GM12878 (cell line): Measurements from ENCODE around the gene NOC2L. TPM values are rescaled to one million over a fixed set of nuclear protein-coding genes. Genes with fewer than 3 reads are reported as not detected.

Experiments
- ATAC-seq: fragments of 200-7000 bp; cut with Tn5 transposase; 3 replicates; pipeline ENCODE4 v1.9.1; 2020; ENCODE audit warnings: mild to moderate bottlenecking, moderate library complexity
- BruUV-seq: library from RNA; stranded (reverse); fragments of 400-500 nt; replicated peaks from 2 replicates; lab custom pipeline; 2021; lab: Mats Ljungman, UMichigan
- CTCF ChIA-PET: fragments of 300-600 bp; sonication (Branson Sonifier 250); formaldehyde crosslinking; extraction: SDS; loops from one replicate; lab custom pipeline; 2021; ENCODE audit warnings: inconsistent platforms; lab: Yijun Ruan, JAX
- POLR2A ChIA-PET: fragments of 350-600 bp; formaldehyde crosslinking; extraction: SDS; loops from one replicate; lab custom pipeline; 2021; ENCODE audit warnings: inconsistent platforms; lab: Charles Lee
- RAD21 ChIA-PET: fragments of 300-600 bp; sonication (Branson Sonifier 250); formaldehyde crosslinking; loops from one replicate; lab custom pipeline; 2023; ENCODE audit warnings: antibody characterized with exemption; ENCODE audit not compliant: unreplicated experiment; lab: Charles Lee
- SMC1A ChIA-PET: fragments of 300-600 bp; sonication (Branson Sonifier 250); formaldehyde crosslinking; loops from one replicate; lab custom pipeline; 2023; ENCODE audit not compliant: unreplicated experiment, uncharacterized antibody; lab: Charles Lee
- DNase-seq: peaks from one replicate; pipeline ENCODE4 v3.0.0-alpha.2; 2011; ENCODE audit warnings: low read depth, low spot score
- FAIRE-seq: peaks from 3 replicates; lab custom pipeline; 2011; peaks lifted over from hg19 to GRCh38; lab: Jason Lieb, UNC
- H2AFZ ChIP-seq: 2 replicates; pipeline ENCODE4 v1.6.0; 2011; ENCODE audit warnings: low read depth, low read length, control low read depth; ENCODE audit not compliant: control insufficient read depth
- H3K27ac ChIP-seq: 2 replicates; pipeline ENCODE4 v1.5.1; 2011; ENCODE audit warnings: control low read depth; ENCODE audit not compliant: control insufficient read depth, insufficient read depth
- H3K27me3 ChIP-seq, 2 experiments: replicated peaks in 1 of 2; 2 replicates each; pipeline versions ENCODE4 v1.6.0 to v1.6.1; 2011; ENCODE audit warnings: low read length in 1 of 2; ENCODE audit not compliant: control insufficient read depth in 2 of 2, insufficient read depth in 2 of 2
- H3K36me3 ChIP-seq, 2 experiments: 2 replicates each; pipeline ENCODE4 v1.5.1; 2011; ENCODE audit warnings: low read length in 1 of 2; ENCODE audit not compliant: control insufficient read depth in 2 of 2, insufficient read depth in 2 of 2
- H3K4me1 ChIP-seq: 2 replicates; pipeline ENCODE4 v1.6.1; 2011; ENCODE audit warnings: mild to moderate bottlenecking, low read length, moderate library complexity, mixed read lengths; ENCODE audit not compliant: control insufficient read depth, insufficient read depth
- H3K4me2 ChIP-seq: 2 replicates; pipeline ENCODE4 v1.6.0; 2011; ENCODE audit warnings: control low read depth; ENCODE audit not compliant: control insufficient read depth, insufficient read depth
- H3K4me3 ChIP-seq: fragments of 200-600 bp; sonication (generic); 2 replicates; pipeline ENCODE4 v1.5.1; 2016
- H3K79me2 ChIP-seq: 2 replicates; pipeline ENCODE4 v1.6.0; 2011; ENCODE audit warnings: low read length; ENCODE audit not compliant: control insufficient read depth, insufficient read depth
- H3K9ac ChIP-seq: 2 replicates; pipeline ENCODE4 v1.8.0; 2011; ENCODE audit warnings: low read length, control low read depth, mixed read lengths; ENCODE audit not compliant: control insufficient read depth, insufficient read depth
- H3K9me3 ChIP-seq: replicated peaks from 3 replicates; pipeline ENCODE4 v1.5.1; 2011; ENCODE audit warnings: mild to moderate bottlenecking, low read length; ENCODE audit not compliant: control insufficient read depth, insufficient read depth
- H4K20me1 ChIP-seq: 2 replicates; pipeline ENCODE4 v1.6.0; 2011; ENCODE audit not compliant: control insufficient read depth, insufficient read depth
- IRF4 ChIP-seq: IDR thresholded peaks from 2 replicates; pipeline ENCODE4 v1.6.1; 2011; ENCODE audit warnings: low read depth, low read length
- JUND ChIP-seq: IDR thresholded peaks from 2 replicates; pipeline ENCODE4 v1.6.1; 2012; ENCODE audit warnings: low read depth, mild to moderate bottlenecking, low read length, improper control_type of control experiment, moderate library complexity
- MAX ChIP-seq: IDR thresholded peaks from 2 replicates; pipeline ENCODE4 v1.6.1; 2012; ENCODE audit warnings: low read depth, low read length, improper control_type of control experiment
- POLR2AphosphoS5 ChIP-seq: IDR thresholded peaks from 2 replicates; pipeline ENCODE4 v1.6.1; 2011; ENCODE audit warnings: mild to moderate bottlenecking, low read length, inconsistent platforms
- RB1 ChIP-seq: fragments of 450-650 bp; formaldehyde crosslinking; IDR thresholded peaks from 2 replicates; pipeline ENCODE4 v1.6.1; 2017; ENCODE audit warnings: mild to moderate bottlenecking, borderline replicate concordance
- WRNIP1 ChIP-seq: IDR thresholded peaks from 2 replicates; pipeline ENCODE4 v1.6.1; 2011; ENCODE audit warnings: low read depth, low read length, improper control_type of control experiment, borderline replicate concordance
- WGBS: methylation state at CpG from one replicate; pipeline ENCODE4 v1.1.6; 2016; ENCODE audit warnings: low lambda C conversion rate; ENCODE audit not compliant: insufficient replicate concordance, insufficient coverage; ENCODE audit errors: missing lambda C conversion rate; 5-methylcytosine and 5-hydroxymethylcytosine counted together
- in situ Hi-C: fragments of 300-500 bp; cut with MboI; formaldehyde crosslinking; loops from 9 replicates; pipeline ENCODE4 v1.14.3; 2018; ENCODE audit warnings: mixed read lengths
- intact Hi-C: fragments of 100-400 bp; cut with micrococcal nuclease; formaldehyde crosslinking; loops from one replicate; pipeline ENCODE4 v1.14.2; 2022; ENCODE audit not compliant: unreplicated experiment
- polyA plus RNA-seq, 11 experiments: library from polyadenylated mRNA; depleted of rRNA in 4 of 11; unstranded in 6 of 11; stranded (reverse) in 5 of 11; fragments of >200 nt; fragmentation: Nextera tagmentation in 4 of 11; fragmentation: Illumina TruSeq in 1 of 11; extraction: Ambion mirVana in 4 of 11; extraction: Trizol in 1 of 11; gene quantifications; 1 replicate in 1 of 11; 2 replicates in 10 of 11; pipeline versions ENCODE4 v1.2.1 to v1.2.3, GENCODE V29; 2011 to 2016; ENCODE audit warnings: inconsistent platforms in 2 of 11, missing spikeins in 2 of 11, low read depth in 1 of 11
- total RNA-seq, 4 experiments: library from RNA; depleted of rRNA in 3 of 4; stranded (reverse); fragments of >200 nt in 3 of 4; fragmentation: Illumina TruSeq in 1 of 4; extraction: Trizol in 1 of 4; gene quantifications; 2 replicates each; pipeline versions ENCODE4 v1.2.1 to v1.2.3, GENCODE V29; 2013 to 2021
- TF ChIP-seq, protein P1 (sequence below): IDR thresholded peaks from 2 replicates; pipeline ENCODE4 v1.6.1; 2012; ENCODE audit warnings: low read length, inconsistent platforms
- TF ChIP-seq, protein P2 (sequence below): fragments of 450-650 bp; IDR thresholded peaks from 2 replicates; pipeline ENCODE4 v1.6.1; 2017; ENCODE audit warnings: mild to moderate bottlenecking

Gene NOC2L
- total and polyA plus RNA-seq, 10 of the 15 experiments (the other 5 are each of a cell fraction or from before 2014, with no cell fraction given) = 1.3 to 171 (median 64.3) TPM

DNA sequence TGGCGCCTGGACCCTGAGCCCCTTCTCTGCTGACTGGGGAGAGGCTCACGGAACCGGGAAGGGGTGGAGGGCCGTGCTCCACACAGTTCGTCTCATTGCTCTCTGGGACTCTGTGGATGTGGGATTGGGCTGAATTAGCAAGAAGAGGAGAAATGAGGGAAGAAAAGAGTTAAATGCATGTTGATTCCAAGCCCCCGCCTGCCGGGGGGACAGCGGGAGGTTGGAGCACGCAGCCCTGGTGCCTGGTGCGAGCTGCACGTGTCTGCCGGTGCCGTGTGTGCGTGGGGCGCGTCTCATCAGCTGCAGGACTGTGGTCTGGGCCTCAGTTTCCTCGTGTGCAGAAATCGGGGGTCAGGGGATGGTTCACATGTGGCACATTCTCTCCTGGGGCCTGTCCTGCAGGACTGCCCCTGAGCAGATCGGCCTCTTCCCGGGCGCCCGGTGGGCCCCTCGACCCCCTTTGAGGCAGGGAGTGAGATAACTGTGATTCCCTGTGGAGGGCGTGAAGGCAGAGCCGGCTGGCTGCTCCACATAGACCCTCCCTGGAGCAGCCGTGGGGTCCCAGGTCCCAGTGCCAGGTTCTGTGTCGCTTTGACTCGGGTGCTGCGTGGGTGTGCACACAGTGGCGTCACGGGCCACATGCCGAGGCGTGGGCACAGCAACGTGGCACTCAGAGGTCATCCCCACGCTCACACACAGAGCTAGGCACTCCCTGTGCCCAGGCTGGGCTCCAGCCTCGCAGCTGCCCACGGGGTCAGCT, 23.9 kb downstream of the NOC2L start (continued):
- TF ChIP-seq, protein P1, sequence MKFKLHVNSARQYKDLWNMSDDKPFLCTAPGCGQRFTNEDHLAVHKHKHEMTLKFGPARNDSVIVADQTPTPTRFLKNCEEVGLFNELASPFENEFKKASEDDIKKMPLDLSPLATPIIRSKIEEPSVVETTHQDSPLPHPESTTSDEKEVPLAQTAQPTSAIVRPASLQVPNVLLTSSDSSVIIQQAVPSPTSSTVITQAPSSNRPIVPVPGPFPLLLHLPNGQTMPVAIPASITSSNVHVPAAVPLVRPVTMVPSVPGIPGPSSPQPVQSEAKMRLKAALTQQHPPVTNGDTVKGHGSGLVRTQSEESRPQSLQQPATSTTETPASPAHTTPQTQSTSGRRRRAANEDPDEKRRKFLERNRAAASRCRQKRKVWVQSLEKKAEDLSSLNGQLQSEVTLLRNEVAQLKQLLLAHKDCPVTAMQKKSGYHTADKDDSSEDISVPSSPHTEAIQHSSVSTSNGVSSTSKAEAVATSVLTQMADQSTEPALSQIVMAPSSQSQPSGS = no peak
- TF ChIP-seq MAX (no peak), JUND (no peak), POLR2AphosphoS5 (no peak)
- TF ChIP-seq, protein P2, sequence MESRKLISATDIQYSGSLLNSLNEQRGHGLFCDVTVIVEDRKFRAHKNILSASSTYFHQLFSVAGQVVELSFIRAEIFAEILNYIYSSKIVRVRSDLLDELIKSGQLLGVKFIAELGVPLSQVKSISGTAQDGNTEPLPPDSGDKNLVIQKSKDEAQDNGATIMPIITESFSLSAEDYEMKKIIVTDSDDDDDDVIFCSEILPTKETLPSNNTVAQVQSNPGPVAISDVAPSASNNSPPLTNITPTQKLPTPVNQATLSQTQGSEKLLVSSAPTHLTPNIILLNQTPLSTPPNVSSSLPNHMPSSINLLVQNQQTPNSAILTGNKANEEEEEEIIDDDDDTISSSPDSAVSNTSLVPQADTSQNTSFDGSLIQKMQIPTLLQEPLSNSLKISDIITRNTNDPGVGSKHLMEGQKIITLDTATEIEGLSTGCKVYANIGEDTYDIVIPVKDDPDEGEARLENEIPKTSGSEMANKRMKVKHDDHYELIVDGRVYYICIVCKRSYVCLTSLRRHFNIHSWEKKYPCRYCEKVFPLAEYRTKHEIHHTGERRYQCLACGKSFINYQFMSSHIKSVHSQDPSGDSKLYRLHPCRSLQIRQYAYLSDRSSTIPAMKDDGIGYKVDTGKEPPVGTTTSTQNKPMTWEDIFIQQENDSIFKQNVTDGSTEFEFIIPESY = no peak

- no peaks in the 10 kb centered on the region for H3K9me3 ChIP-seq
- H3K4me2 ChIP-seq = no peak overlapping the region
- H3K36me3 ChIP-seq = no peaks in the 10 kb centered on the region
- H3K27ac ChIP-seq = no peak overlapping the region
- in situ Hi-C loops = loop anchor here (10.0 kb wide), 1 partner anchor 59 kb away; no protein-coding TSS in a partner anchor
- CTCF ChIA-PET = no interaction called here
- no peaks in the 10 kb centered on the region for H3K4me1 ChIP-seq
- no peak overlapping the region for H2AFZ ChIP-seq
- no peak overlapping the region for H3K9ac ChIP-seq
- no peaks in the 10 kb centered on the region for H3K79me2 ChIP-seq
- H3K4me3 ChIP-seq = no peak overlapping the region
- intact Hi-C loops = no loop called here
- POLR2A ChIA-PET = interaction anchor here (0.6 kb wide), 1 partner anchor 55 kb away, joined by 5 read pairs; no protein-coding TSS in a partner anchor
- ATAC-seq (no peak), FAIRE-seq (no peak), DNase-seq (no peak)
- RAD21 ChIA-PET = no interaction called here
- peaks cover 0 to 3% of the 10 kb centered on the region in 2 experiments; a peak in 3 of 4 replicates for H3K27me3 ChIP-seq
- no peaks in the 10 kb centered on the region for H4K20me1 ChIP-seq
- BruUV-seq = no TSS peak
- no peak for TF ChIP-seq RB1
- TF ChIP-seq WRNIP1 = no peak
- TF ChIP-seq IRF4 = no peak
- WGBS = 39% methylated on average over 10 of the region's 10 CpGs
- SMC1A ChIA-PET = no interaction called here
These were observed 25.5 kb downstream of the NOC2L start for GRCh38 chr1:933603-933940.
